ENCODE results near the gene VWA2. TPM values are rescaled to one million over a fixed set of nuclear protein-coding genes. Genes with fewer than 3 reads are reported as not detected.

VWA2 gene
- total and polyA plus RNA-seq, 2 donors (not counting 1 experiment from before 2014, with no cell fraction given) = not detected

DNA sequence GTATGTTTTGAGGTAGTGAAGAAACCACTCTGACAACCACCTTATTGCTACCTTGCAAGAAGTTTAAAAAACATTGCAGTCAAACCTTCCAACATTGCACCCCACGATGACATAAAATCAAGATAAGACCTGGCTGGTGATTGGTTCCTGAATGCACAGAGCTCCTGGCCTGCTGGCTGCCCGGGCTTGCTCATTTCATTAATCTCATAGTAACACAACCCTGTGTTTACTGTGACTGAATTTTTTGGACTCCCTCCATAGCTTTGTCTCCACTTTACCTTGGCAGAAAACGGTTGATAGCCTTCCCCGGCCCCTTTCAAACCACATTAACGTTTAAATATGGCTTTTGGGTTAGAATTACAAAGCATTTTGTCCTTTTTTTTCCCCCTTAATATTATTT lies 27.5 kb downstream of the VWA2 start:
- H3K27me3 Mint-ChIP-seq = peaks cover 3% of the 10 kb centered on the region
- Histone ChIP-seq H3K27me3 (replicated peaks in 1 of 4; ENCODE audit: control extremely low read depth in 1 of 4, control insufficient read depth in 3 of 4, insufficient read depth in 4 of 4, low read length in 3 of 4) (peaks cover 0 to 3% (median 0%) of the 10 kb centered on the region in 4 experiments), H3K4me3 (ENCODE audit: control extremely low read depth in 1 of 5, extremely low read depth in 1 of 5, insufficient read depth in 1 of 5, low read depth in 2 of 5, low read length in 4 of 5) (no peak overlapping the region), H3K4me1 (ENCODE audit: control insufficient read depth in 2 of 2, insufficient read depth in 2 of 2, low read length in 2 of 2) (no peaks in the 10 kb centered on the region), H3K9ac (ENCODE audit: low read length) (no peak overlapping the region), H3K9me3 (ENCODE audit: control extremely low read depth in 1 of 3, control insufficient read depth in 2 of 3, insufficient read depth in 1 of 3, low read length in 2 of 3) (no peaks in the 10 kb centered on the region), H3K36me3 (replicated peaks in 1 of 2; ENCODE audit: control extremely low read depth in 1 of 2, control insufficient read depth in 1 of 2, extremely low read depth in 1 of 2, insufficient read depth in 2 of 2, low read length in 1 of 2) (no peaks in the 10 kb centered on the region), H4K20me1 (ENCODE audit: control insufficient read depth, insufficient read depth, low read length, poor library complexity, severe bottlenecking) (no peaks in the 10 kb centered on the region), H3K27ac (ENCODE audit: low read length in 2 of 2) (no peak overlapping the region), H3K4me2 (replicated peaks; ENCODE audit: low read depth, low read length, poor library complexity, severe bottlenecking) (no peak overlapping the region), H3K79me2 (ENCODE audit: control insufficient read depth, insufficient read depth, low read length) (no peaks in the 10 kb centered on the region), H2AFZ (ENCODE audit: insufficient read depth, low read depth, low read length, poor library complexity, severe bottlenecking) (no peak overlapping the region)
- ChIA-PET CTCF (no interaction called here), POLR2A (no interaction called here)
- intact Hi-C loops (cut with micrococcal nuclease) = no loop called here
- ATAC-seq (ENCODE audit: low read depth) = no peak
- TF ChIP-seq EZH2 (IDR thresholded peaks at IDR 0.05; ENCODE audit: borderline replicate concordance, insufficient read depth, low read depth, low read length, poor library complexity, severe bottlenecking) (no peak), CTCF (IDR thresholded peaks at IDR 0.05) (no peak)
- no peaks in the 10 kb centered on the region for H3K9me3 Mint-ChIP-seq (ENCODE audit: insufficient read depth)
- 69% methylated on average over 2 of the region's 5 CpGs for WGBS (ENCODE audit: insufficient coverage)
- no peaks in the 10 kb centered on the region for H3K4me1 Mint-ChIP-seq
- H3K27ac Mint-ChIP-seq = no peak overlapping the region
- DNase-seq = no peak
- no peak overlapping the region for H3K4me3 Mint-ChIP-seq

DNA sequence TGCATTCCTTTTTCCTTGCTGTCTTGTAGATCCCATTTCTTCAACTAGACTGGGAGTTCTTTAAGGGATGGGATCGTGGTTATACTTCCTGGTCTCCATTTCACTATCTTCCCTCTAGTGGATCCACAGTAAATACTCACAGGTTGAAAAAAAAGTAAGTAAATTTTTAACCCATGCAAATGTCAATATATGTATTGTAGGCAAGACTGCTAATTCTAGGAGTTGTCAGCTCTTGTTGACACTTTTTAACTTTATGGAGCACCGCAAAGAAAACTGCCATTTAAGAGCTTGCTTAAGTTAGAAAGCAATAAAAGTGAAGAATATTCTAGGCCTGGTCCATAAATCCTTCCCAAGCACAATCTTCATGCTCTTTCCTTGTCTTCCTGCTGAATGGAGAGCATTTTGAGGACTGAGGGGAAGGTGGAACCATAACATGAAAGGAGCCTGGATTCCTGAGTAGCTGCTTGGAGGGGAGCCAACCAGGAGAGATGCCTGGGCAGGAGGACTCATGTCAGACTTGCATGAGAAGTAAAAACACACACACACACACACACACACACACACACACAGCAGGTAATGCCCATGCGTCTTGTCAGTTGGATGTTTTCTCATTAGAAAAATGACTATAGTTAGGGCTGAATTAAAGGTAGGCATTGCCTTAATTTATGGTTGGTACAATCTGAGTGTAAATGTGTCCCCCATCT lies 32.2 kb downstream of the VWA2 start:
- TF ChIP-seq CTCF (IDR thresholded peaks at IDR 0.05) = no peak
- TF ChIP-seq EZH2 (IDR thresholded peaks at IDR 0.05; ENCODE audit: borderline replicate concordance, insufficient read depth, low read depth, low read length, poor library complexity, severe bottlenecking) = no peak
- H4K20me1 ChIP-seq (ENCODE audit: control insufficient read depth, insufficient read depth, low read length, poor library complexity, severe bottlenecking) = no peaks in the 10 kb centered on the region
- no peak overlapping the region for H3K9ac ChIP-seq (ENCODE audit: low read length)
- ChIA-PET CTCF (no interaction called here), POLR2A (no interaction called here)
- no peaks in the 10 kb centered on the region for H3K36me3 ChIP-seq (replicated peaks in 1 of 2; ENCODE audit: control extremely low read depth in 1 of 2, control insufficient read depth in 1 of 2, extremely low read depth in 1 of 2, insufficient read depth in 2 of 2, low read length in 1 of 2)
- H3K27ac ChIP-seq (ENCODE audit: low read length in 2 of 2) = no peak overlapping the region
- intact Hi-C loops (cut with micrococcal nuclease) = no loop called here
- H3K4me3 ChIP-seq (ENCODE audit: control extremely low read depth in 1 of 5, extremely low read depth in 1 of 5, insufficient read depth in 1 of 5, low read depth in 2 of 5, low read length in 4 of 5) = no peak overlapping the region
- H3K27me3 ChIP-seq (replicated peaks in 1 of 4; ENCODE audit: control extremely low read depth in 1 of 4, control insufficient read depth in 3 of 4, insufficient read depth in 4 of 4, low read length in 3 of 4) = no peaks in the 10 kb centered on the region
- WGBS (ENCODE audit: insufficient coverage) = no CpG with 5 or more reads among the region's 3 CpGs
- H3K4me2 ChIP-seq (replicated peaks; ENCODE audit: low read depth, low read length, poor library complexity, severe bottlenecking) = no peak overlapping the region
- Mint-ChIP-seq H3K27ac (no peak overlapping the region), H3K4me1 (no peaks in the 10 kb centered on the region), H3K4me3 (no peak overlapping the region), H3K9me3 (ENCODE audit: insufficient read depth) (no peaks in the 10 kb centered on the region), H3K27me3 (peaks cover 17% of the 10 kb centered on the region)
- no peak overlapping the region for H2AFZ ChIP-seq (ENCODE audit: insufficient read depth, low read depth, low read length, poor library complexity, severe bottlenecking)
- H3K4me1 ChIP-seq (ENCODE audit: control insufficient read depth in 2 of 2, insufficient read depth in 2 of 2, low read length in 2 of 2) = no peaks in the 10 kb centered on the region
- ATAC-seq (ENCODE audit: low read depth) (no peak), DNase-seq (no peak)
- no peaks in the 10 kb centered on the region for H3K79me2 ChIP-seq (ENCODE audit: control insufficient read depth, insufficient read depth, low read length)
- no peaks in the 10 kb centered on the region for H3K9me3 ChIP-seq (ENCODE audit: control extremely low read depth in 1 of 3, control insufficient read depth in 2 of 3, insufficient read depth in 1 of 3, low read length in 2 of 3)

Measured in B cell (primary cell).